GM18526 (cell line): ENCODE data around the gene TRIM24.

Experiments
- POLR2A ChIP-seq: IDR thresholded peaks from 3 replicates; pipeline ENCODE4 v1.6.1; 2011; ENCODE audit not compliant: insufficient read length; ENCODE audit errors: extremely low read depth

TRIM24 gene

DNA sequence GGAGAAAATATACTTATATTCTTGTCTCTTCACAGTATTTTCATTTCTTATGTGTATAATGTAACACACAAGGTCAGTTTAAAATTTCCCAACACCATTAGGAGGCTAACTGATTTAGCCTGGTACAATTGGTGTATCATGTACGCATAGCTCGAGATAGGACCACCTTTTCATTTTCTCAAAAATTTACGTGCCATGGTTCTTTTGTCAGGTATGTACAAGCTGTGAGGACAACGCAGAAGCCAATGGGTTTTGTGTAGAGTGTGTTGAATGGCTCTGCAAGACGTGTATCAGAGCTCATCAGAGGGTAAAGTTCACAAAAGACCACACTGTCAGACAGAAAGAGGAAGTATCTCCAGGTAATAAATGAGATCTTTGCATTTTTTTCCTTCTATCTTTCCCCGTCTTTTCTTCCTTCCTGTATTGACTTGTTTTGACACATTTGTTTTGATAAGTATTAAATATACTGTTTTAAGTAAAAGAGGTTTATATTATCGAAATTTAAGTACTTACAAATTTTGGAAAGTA, 55.0 kb downstream of the TRIM24 start:
- no peak for TF ChIP-seq POLR2A

- TF ChIP-seq POLR2A: no peak
Observed at GRCh38 chr7:138519061-138519798, 59.2 kb downstream of the TRIM24 start.

GRCh38 chr7:138520742-138521141, 60.7 kb downstream of the TRIM24 start:
- no peak for TF ChIP-seq POLR2A

DNA sequence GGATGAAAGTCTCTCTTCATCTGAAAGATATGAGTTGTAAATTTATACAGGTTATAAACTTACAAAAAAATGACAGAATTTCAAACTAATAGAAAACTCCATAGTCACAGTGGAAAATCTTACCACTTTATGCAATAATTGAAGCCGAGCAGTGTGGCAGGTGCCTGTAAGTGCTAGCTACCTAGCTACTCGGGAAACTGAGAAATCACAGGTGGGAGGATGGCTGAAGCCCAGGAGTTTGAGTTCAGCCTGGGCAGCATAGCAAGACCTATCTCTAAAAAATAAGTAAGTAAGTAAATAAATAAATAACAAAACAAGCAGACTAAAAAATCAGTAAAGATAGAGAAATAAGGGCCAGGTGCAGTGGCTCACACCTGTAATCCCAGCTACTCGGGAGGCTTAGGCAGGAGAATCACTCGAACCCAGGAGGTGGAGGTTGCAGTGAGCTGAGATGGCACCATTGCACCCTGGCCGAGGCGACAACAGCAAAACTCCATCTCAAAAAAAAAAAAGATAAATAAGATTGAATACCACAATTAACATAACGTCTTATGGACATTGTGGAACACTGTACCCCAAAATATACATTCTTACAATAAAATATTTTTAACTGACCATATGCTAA, 61.9 kb downstream of the TRIM24 start:
- TF ChIP-seq POLR2A: no peak

DNA sequence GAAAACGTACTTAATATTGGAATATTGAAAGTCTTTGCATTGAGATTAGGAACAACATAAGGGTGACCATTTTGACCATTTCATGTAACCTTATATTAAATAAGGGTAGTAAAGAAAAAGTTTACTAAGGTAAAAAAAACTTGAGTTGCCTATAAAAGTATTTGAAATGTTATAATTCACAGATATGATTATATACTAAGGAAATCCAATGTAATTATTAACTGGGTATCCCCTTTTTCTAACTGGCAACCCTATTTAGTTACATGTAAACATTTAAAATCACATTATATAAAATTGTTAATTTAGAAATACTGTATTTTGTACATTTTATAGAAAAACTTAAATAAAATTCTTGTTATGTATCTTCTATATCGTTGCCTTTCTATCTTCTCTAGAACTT, 64.2 kb downstream of the TRIM24 start:
- no peak for TF ChIP-seq POLR2A

GRCh38 chr7:138525757-138526156, 65.7 kb downstream of the TRIM24 start:
- no peak for TF ChIP-seq POLR2A

GRCh38 chr7:138527746-138528223, 67.7 kb downstream of the TRIM24 start:
- TF ChIP-seq POLR2A: no peak

DNA sequence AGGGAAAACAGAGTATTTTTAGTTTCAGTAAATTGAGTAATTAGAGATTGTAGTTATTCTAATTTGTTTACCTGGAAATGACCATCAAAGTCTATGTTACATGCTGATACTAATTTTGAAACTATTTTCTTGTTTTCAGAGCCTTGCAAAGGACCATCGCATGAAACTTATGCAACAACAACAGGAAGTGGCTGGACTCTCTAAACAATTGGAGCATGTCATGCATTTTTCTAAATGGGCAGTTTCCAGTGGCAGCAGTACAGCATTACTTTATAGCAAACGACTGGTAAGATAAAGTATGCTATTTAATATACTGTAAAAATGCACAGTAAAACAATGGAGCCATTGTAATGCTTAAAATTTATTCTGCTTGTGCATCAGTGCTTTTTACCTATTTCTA, 78.5 kb downstream of the TRIM24 start:
- no peak for TF ChIP-seq POLR2A

DNA sequence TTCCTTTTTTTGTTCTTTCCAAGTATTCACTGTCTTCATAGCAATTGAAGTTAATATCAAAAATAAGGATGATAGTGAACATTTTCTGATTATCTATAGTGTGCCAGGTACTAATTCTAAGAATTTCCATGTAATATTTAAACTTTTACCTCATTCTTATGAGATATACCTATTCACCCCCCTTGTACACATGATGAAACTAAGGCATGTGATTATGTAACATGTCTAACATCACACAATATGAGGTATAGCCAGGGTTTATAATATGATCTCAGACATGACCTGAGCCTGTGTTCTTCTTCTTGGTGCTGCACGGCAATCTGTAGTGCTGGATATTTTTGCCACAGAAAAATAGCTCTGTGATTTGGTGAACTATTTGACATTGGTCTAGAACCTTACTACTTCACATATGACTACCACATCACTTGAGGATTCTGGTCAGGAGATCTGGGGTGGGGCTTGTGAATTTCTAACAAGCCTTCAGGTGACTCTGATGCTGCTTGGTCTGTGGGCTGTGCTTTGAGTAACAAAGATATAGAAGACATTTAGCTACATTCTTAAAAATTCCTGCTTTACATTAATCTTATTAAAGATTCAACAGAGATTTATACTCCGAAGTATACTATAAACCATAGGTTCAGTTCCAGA, 79.1 kb downstream of the TRIM24 start:
- TF ChIP-seq POLR2A: no peak

DNA sequence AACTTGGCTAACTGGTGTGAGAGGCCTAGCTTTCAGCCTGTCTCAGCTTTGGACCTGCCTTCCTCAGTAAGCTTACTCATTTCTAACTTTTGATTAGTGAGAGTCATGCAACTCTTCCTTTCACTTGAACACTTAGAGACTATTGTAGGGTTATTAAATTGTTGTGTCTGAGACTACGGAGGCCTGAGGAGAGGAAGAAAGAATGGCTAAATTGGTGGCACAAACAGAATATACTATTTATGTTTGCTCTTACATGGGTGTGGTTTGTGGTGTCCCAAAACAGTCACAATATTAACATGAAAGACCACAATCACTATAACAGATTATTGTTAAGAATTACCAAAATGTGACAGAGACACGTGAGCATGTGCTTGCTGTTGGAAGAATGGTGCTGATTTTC, 82.1 kb downstream of the TRIM24 start:
- TF ChIP-seq POLR2A: no peak

DNA sequence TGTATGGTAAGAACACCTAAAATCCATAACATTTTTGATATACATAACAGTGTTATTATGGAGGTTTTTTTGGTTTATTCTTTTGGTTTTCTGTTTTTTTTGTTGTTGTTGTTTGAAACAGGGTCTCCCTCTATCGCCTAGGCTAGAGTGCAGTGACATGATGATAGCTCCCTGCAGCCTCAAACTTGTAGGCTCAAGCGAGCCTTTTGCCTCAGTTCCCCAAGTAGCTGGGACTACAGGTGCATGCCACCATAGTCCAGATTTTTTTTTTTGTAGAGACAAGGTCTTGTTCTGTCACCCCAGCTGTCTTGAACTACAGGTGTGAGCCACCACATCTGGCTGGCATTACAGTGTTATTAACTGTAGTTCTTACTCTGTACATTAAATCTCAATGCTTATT, 83.7 kb downstream of the TRIM24 start:
- no peak for TF ChIP-seq POLR2A

- no peak for TF ChIP-seq POLR2A
Observed at GRCh38 chr7:138545123-138545522, 85.1 kb downstream of the TRIM24 start.

- no peak for TF ChIP-seq POLR2A
Observed at GRCh38 chr7:138546064-138546619, 86.1 kb downstream of the TRIM24 start.

- no peak for TF ChIP-seq POLR2A
Observed at GRCh38 chr7:138546829-138547228, 86.8 kb downstream of the TRIM24 start.

DNA sequence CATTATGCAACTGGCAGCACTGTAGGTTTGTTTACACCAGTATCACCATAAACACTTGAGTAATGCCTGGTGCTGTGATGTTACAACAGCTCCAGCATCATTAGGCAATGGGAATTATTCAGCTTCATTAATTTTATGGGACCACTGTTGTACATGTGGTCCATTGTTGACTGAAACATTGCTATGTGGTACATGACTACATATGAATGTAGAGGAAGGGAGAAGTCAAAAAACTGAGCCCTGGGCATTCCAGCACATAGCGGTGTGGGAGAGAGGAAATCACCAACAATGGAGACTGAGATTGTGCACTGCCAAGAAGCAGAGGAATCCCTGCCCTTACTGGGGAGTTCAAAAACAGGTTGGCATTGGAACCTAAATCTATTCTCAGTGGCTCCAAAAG, 89.0 kb downstream of the TRIM24 start:
- TF ChIP-seq POLR2A: no peak

GRCh38 chr7:138550337-138550736, 90.3 kb downstream of the TRIM24 start:
- no peak for TF ChIP-seq POLR2A

DNA sequence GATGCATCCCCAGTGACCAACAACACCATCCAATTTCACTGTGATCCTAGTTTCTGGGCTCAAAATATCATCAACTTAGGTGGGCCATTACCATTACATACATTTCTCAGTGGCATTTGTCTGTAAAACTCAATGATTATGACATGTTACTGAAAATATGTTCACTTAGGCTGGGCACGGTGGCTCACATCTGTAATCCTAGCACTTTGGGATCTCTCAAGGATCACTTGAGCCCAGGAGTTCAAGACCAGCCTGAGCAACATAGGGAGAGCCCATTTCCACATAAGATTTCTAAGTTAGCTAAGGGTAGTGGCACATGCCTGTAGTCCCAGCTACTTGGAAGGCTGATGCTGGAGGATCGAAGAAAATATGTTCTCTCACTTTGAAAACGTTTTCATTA, 91.0 kb downstream of the TRIM24 start:
- no peak for TF ChIP-seq POLR2A
